GM12865 (cell line): ENCODE measurements around the gene LPP.

Experiments
- DNase-seq: peaks from one replicate; pipeline ENCODE4 v3.0.0; 2010; ENCODE audit warnings: low read depth
- H3K4me3 ChIP-seq: 2 replicates; pipeline ENCODE4 v1.5.1; 2011; ENCODE audit warnings: mild to moderate bottlenecking, low read depth, low read length, control low read depth
- TF ChIP-seq, protein P1 (sequence below): IDR thresholded peaks from 2 replicates; pipeline ENCODE4 v1.5.1; 2011; ENCODE audit warnings: low read length, control low read depth, low read depth, inconsistent platforms; ENCODE audit not compliant: insufficient read depth; ENCODE audit errors: missing control alignments

Gene LPP

DNA sequence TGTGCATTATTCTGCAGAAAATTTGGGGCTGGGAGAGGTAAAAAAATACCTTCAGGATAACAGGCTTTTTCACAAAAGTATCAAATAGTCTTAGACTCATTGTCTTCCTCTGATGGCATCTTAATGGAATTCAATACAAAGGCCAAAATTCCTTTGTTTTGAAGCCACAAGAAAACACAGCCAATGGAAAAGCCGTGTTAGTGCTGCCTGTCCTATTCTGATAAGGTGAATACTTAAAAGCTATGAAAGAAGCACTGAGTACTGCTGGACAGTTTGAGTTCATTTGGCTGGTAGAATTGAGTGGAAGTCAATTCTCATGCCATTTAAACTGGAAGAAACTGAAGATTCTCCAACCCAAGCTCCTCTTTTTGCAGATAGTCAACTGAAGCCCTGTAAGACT, 622.5 kb downstream of the LPP start:
- no peak for DNase-seq
- TF ChIP-seq, protein P1, sequence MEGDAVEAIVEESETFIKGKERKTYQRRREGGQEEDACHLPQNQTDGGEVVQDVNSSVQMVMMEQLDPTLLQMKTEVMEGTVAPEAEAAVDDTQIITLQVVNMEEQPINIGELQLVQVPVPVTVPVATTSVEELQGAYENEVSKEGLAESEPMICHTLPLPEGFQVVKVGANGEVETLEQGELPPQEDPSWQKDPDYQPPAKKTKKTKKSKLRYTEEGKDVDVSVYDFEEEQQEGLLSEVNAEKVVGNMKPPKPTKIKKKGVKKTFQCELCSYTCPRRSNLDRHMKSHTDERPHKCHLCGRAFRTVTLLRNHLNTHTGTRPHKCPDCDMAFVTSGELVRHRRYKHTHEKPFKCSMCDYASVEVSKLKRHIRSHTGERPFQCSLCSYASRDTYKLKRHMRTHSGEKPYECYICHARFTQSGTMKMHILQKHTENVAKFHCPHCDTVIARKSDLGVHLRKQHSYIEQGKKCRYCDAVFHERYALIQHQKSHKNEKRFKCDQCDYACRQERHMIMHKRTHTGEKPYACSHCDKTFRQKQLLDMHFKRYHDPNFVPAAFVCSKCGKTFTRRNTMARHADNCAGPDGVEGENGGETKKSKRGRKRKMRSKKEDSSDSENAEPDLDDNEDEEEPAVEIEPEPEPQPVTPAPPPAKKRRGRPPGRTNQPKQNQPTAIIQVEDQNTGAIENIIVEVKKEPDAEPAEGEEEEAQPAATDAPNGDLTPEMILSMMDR: no peak
- no peak overlapping the region for H3K4me3 ChIP-seq

DNA sequence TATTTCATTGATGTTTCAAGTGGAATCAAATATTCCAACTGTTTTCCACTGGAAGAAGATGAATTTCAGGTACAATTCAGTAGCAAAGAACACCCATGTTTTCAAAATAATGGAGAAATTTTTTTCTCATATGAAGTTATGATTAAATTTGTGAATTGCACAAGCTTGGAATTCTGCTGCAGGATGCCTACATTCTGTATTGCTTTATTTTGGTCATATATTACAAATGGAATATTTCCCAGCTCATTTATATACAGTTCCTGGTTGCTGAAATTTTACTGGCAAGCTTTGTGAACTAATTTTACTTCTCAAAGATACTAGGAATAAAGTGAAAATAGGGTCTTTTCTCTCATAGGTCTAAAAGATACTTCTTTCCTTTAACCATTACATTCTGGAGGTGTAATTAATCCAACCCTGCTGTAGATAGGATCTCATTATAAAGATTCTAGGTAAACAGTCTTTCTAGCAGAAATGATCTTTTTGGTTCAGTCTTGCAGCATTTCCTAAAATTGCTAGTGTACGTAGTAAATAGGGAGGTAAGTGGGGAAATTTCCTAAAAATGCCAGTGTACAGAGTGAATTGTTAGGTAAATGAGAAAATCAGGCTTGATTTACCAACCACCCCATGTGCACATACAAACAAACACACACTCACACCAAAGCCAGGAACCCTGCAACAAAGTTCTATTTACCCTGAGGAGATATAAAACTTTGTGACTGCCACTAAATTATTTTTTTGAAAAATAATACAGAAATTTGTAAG, 624.3 kb downstream of the LPP start:
- TF ChIP-seq, protein P1: no peak
- DNase-seq: no peak
- H3K4me3 ChIP-seq: no peak overlapping the region

DNA sequence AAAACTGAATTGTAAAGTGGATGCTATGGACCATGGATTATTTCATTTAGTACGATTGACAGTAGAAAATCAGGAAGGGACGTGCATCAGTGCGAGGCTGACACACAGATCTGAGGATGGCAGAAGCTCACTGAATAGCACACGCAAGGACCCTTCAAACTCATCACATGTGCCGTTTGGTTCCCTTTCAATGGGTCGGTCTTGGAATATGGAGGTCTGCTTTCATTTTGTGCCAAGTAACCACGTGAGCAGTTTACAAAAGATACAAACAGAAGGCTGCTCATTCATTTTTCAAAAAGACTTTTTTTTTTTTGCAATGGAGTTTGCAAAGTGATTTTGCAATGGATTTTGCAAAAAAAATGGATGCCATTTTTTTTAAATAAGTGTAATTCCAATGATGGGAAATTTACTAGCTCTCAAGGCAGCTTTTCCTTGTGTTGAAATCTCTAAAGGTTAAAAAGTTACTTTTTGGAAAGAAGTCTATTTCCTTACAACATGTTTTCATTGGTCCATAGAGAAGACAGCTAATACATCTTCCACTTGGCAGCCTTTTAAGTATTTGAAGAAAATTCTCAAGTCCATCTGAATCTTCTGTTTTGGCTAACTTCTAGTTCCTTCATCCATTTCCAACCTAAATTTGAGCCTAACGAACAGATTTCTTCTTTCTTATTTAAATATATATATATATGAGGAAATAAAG, 625.5 kb downstream of the LPP start:
- no peak for DNase-seq
- TF ChIP-seq, protein P1: no peak
- no peak overlapping the region for H3K4me3 ChIP-seq

DNA sequence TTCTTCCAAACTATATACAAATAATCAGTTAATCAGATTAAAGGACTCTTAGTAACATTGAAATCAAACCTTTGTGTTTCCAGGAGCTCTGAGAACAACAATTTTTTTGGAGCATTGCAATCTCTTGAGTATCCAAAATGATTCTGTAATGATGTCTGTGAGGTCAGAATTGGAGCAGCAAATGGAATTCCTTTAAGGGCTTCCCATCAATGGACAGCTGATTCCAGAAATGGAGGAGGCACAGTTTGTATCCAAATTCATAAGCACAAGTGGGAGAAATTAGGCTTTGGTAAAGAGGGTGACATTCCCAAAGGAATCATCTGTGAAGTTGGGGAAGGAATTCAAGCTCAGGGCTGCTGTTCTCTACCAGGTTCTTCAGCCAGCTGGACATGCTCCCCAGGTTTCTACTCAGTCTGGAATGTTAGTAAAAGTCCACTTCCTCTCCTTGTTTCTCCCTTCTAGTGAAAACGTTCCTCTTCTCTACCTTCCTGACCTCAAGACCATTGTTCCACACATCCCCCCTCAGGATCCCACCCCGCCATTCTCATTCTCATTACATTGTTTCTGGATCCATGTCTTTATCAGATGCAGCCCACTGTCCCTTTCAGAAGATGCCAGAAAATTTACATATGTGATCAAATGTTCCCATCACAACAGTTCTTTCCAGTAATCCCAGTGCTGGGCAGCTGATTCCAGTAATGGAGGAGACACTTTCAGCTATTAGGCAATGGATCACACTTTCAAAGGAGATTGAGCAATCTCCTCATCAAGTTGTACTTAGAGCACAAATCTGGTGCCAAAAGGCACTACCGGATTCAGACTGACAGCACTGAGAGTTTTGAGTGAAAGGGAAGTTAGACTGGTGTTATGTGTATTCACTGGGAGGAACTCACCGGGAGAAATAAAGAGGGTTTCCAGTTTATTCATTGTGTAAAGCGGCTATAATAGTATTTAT, 626.5 kb downstream of the LPP start:
- no peak overlapping the region for H3K4me3 ChIP-seq
- no peak for DNase-seq
- TF ChIP-seq, protein P1: no peak

DNA sequence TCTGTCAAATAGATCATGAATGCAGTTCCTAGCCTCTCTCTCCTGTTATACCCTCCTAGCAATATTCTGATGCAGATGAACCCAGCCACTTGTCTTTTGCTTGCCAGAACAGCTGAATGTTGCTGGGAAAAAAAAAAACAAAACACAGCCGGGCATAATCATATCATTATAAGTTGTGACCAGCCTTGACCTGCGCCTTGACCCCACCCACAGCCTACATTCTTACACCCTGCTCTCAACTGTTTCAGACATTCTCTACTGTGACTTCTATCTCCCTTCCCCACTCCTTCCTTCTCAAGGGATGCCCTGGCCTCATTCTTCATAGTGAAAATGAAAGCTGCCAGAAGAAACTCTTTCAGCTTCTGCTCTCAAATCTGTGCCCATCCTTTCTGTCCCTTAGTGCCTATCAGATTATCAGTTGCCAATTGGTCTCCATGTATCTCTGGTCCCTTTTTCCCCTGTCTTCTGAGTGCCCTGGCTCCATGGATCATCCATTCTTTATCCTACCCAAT, 628.7 kb downstream of the LPP start:
- TF ChIP-seq, protein P1: no peak
- H3K4me3 ChIP-seq: no peak overlapping the region

DNA sequence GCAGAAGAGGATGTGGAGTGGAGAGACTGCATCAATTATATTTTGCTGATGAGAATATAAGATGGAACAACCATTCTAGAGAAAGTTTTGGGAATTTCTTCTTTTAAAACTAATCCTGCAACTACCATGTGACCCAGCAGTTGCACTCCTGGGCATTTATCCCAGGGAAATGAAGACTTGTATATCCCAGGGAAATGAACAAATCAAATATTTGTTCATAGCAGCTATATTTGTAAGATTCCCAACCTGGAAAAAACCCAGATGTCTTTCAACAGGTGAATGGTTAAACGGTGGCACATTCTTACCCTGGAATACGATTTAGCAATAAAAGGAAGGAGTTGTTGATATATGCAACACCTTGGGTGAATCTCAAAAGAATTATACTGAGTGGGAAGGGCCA, 632.5 kb downstream of the LPP start:
- TF ChIP-seq, protein P1: no peak
- no peak for DNase-seq
- no peak overlapping the region for H3K4me3 ChIP-seq

More for the DNA sequence above, 628.7 kb downstream of the LPP start:
- no peak for DNase-seq
